ENCODE data around the gene LACC1. TPM values are rescaled to one million over a fixed set of nuclear protein-coding genes. Genes with fewer than 3 reads are reported as not detected.
A peak's percentile ranks its signal among the peaks of the same experiment; 100 is the strongest.

Gene LACC1
- total and polyA plus RNA-seq, 2 of the 13 experiments (the other 11 are each of a cell fraction or from before 2014, with no cell fraction given): 0.92 to 1.7 TPM

- TF ChIP-seq, protein P1, sequence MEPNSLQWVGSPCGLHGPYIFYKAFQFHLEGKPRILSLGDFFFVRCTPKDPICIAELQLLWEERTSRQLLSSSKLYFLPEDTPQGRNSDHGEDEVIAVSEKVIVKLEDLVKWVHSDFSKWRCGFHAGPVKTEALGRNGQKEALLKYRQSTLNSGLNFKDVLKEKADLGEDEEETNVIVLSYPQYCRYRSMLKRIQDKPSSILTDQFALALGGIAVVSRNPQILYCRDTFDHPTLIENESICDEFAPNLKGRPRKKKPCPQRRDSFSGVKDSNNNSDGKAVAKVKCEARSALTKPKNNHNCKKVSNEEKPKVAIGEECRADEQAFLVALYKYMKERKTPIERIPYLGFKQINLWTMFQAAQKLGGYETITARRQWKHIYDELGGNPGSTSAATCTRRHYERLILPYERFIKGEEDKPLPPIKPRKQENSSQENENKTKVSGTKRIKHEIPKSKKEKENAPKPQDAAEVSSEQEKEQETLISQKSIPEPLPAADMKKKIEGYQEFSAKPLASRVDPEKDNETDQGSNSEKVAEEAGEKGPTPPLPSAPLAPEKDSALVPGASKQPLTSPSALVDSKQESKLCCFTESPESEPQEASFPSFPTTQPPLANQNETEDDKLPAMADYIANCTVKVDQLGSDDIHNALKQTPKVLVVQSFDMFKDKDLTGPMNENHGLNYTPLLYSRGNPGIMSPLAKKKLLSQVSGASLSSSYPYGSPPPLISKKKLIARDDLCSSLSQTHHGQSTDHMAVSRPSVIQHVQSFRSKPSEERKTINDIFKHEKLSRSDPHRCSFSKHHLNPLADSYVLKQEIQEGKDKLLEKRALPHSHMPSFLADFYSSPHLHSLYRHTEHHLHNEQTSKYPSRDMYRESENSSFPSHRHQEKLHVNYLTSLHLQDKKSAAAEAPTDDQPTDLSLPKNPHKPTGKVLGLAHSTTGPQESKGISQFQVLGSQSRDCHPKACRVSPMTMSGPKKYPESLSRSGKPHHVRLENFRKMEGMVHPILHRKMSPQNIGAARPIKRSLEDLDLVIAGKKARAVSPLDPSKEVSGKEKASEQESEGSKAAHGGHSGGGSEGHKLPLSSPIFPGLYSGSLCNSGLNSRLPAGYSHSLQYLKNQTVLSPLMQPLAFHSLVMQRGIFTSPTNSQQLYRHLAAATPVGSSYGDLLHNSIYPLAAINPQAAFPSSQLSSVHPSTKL (CRISPR knock-in tag; IDR thresholded peaks at IDR 0.05): no peak
- TF ChIP-seq HCFC1 (IDR thresholded peaks at IDR 0.05; ENCODE audit: low read depth, low read length) (no peak), ZNF333 (CRISPR knock-in tag; IDR thresholded peaks at IDR 0.05; ENCODE audit: borderline replicate concordance) (no peak; the same call in 1 of the 2 replicates), MEIS2 (CRISPR knock-in tag; IDR thresholded peaks at IDR 0.05) (peak; percentile 31), IRF1 (CRISPR knock-in tag; IDR thresholded peaks at IDR 0.05; ENCODE audit: low read depth) (no peak), ZKSCAN1 (IDR thresholded peaks at IDR 0.05; ENCODE audit: low read length) (no peak), ZBTB1 (CRISPR knock-in tag; IDR thresholded peaks at IDR 0.05; ENCODE audit: borderline replicate concordance) (no peak), BORCS8-MEF2B (CRISPR knock-in tag; IDR thresholded peaks at IDR 0.05) (peak; percentile 96), SIX1 (CRISPR knock-in tag; IDR thresholded peaks at IDR 0.05; ENCODE audit: borderline replicate concordance) (no peak), SYNCRIP (IDR thresholded peaks at IDR 0.05; ENCODE audit: insufficient read depth, low read depth, low read length) (no peak), ZNF484 (CRISPR knock-in tag; IDR thresholded peaks at IDR 0.05; ENCODE audit: borderline replicate concordance, low read depth) (no peak)
- TF ChIP-seq, protein P2, sequence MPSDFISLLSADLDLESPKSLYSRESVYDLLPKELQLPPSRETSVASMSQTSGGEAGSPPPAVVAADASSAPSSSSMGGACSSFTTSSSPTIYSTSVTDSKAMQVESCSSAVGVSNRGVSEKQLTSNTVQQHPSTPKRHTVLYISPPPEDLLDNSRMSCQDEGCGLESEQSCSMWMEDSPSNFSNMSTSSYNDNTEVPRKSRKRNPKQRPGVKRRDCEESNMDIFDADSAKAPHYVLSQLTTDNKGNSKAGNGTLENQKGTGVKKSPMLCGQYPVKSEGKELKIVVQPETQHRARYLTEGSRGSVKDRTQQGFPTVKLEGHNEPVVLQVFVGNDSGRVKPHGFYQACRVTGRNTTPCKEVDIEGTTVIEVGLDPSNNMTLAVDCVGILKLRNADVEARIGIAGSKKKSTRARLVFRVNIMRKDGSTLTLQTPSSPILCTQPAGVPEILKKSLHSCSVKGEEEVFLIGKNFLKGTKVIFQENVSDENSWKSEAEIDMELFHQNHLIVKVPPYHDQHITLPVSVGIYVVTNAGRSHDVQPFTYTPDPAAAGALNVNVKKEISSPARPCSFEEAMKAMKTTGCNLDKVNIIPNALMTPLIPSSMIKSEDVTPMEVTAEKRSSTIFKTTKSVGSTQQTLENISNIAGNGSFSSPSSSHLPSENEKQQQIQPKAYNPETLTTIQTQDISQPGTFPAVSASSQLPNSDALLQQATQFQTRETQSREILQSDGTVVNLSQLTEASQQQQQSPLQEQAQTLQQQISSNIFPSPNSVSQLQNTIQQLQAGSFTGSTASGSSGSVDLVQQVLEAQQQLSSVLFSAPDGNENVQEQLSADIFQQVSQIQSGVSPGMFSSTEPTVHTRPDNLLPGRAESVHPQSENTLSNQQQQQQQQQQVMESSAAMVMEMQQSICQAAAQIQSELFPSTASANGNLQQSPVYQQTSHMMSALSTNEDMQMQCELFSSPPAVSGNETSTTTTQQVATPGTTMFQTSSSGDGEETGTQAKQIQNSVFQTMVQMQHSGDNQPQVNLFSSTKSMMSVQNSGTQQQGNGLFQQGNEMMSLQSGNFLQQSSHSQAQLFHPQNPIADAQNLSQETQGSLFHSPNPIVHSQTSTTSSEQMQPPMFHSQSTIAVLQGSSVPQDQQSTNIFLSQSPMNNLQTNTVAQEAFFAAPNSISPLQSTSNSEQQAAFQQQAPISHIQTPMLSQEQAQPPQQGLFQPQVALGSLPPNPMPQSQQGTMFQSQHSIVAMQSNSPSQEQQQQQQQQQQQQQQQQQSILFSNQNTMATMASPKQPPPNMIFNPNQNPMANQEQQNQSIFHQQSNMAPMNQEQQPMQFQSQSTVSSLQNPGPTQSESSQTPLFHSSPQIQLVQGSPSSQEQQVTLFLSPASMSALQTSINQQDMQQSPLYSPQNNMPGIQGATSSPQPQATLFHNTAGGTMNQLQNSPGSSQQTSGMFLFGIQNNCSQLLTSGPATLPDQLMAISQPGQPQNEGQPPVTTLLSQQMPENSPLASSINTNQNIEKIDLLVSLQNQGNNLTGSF (CRISPR knock-in tag; IDR thresholded peaks at IDR 0.05): no peak
- TF ChIP-seq, protein P3, sequence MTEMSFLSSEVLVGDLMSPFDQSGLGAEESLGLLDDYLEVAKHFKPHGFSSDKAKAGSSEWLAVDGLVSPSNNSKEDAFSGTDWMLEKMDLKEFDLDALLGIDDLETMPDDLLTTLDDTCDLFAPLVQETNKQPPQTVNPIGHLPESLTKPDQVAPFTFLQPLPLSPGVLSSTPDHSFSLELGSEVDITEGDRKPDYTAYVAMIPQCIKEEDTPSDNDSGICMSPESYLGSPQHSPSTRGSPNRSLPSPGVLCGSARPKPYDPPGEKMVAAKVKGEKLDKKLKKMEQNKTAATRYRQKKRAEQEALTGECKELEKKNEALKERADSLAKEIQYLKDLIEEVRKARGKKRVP (CRISPR knock-in tag; IDR thresholded peaks at IDR 0.05): 0 out of 4 replicates have a peak, but pooled peaks of 1 of the 2 experiments have one; percentile 53
Observed at GRCh38 chr13:43878892-43879754, 581 bp upstream of the LACC1 start, which contains the start of gene CCDC122 (continued).

Measured in HepG2 (cell line).